Right atrium auricular region (tissue), 2 donors: Measurements from ENCODE around the gene PTPRN2. TPM values are rescaled to one million over a fixed set of nuclear protein-coding genes. Genes with fewer than 3 reads are reported as not detected.

Experiments
- DNase-seq: peaks from one replicate; pipeline ENCODE4 v3.0.0-alpha.2; 2019; ENCODE audit warnings: low spot score
- H3K27ac ChIP-seq, 2 donors: fragments of 200-600 bp; sonication (generic); 1 replicate in 1 of 2; 2 replicates in 1 of 2; pipeline ENCODE4 v1.5.1; 2016 to 2019
- H3K27me3 ChIP-seq, 2 donors: fragments of 200-600 bp; sonication (generic); one replicate each; pipeline versions ENCODE4 v1.5.1 to v1.6.0; 2017 to 2019
- H3K36me3 ChIP-seq: fragments of 200-600 bp; sonication (generic); one replicate; pipeline ENCODE4 v1.5.1; 2016
- H3K4me1 ChIP-seq, 2 donors: fragments of 200-600 bp; sonication (generic); one replicate each; pipeline versions ENCODE4 v1.5.1 to v1.6.0; 2017 to 2019
- H3K4me3 ChIP-seq, 2 donors: fragments of 200-600 bp; sonication (generic); 1 replicate in 1 of 2; 2 replicates in 1 of 2; pipeline ENCODE4 v1.5.1; 2017 to 2019; ENCODE audit warnings: mild to moderate bottlenecking in 1 of 2, moderate library complexity in 1 of 2
- H3K9me3 ChIP-seq, 2 donors: fragments of 200-600 bp; sonication (generic); one replicate each; pipeline ENCODE4 v1.5.1; 2019
- total RNA-seq, 2 donors: library from RNA; depleted of rRNA; stranded (reverse); fragments of >200 nt; gene quantifications; one replicate each; pipeline ENCODE4 v1.1.0, GENCODE V29; 2016
- TF ChIP-seq, protein P1 (sequence below), 2 donors: fragments of 200-600 bp; sonication (generic); IDR thresholded peaks; one replicate each; pipeline ENCODE4 v1.5.1; 2019; ENCODE audit warnings: antibody characterized with exemption in 2 of 2

Gene PTPRN2
- total RNA-seq, 2 donors from 2014 or later: 2.6 to 2.7 TPM

GRCh38 chr7:158505683-158506082 lies 81.9 kb downstream of the PTPRN2 start:
- H3K9me3 ChIP-seq: peaks cover 0 to 17% of the 10 kb centered on the region in 2 donors
- H3K27ac ChIP-seq: no peak overlapping the region
- no peaks in the 10 kb centered on the region for H3K36me3 ChIP-seq
- no peak for DNase-seq
- TF ChIP-seq, protein P1, sequence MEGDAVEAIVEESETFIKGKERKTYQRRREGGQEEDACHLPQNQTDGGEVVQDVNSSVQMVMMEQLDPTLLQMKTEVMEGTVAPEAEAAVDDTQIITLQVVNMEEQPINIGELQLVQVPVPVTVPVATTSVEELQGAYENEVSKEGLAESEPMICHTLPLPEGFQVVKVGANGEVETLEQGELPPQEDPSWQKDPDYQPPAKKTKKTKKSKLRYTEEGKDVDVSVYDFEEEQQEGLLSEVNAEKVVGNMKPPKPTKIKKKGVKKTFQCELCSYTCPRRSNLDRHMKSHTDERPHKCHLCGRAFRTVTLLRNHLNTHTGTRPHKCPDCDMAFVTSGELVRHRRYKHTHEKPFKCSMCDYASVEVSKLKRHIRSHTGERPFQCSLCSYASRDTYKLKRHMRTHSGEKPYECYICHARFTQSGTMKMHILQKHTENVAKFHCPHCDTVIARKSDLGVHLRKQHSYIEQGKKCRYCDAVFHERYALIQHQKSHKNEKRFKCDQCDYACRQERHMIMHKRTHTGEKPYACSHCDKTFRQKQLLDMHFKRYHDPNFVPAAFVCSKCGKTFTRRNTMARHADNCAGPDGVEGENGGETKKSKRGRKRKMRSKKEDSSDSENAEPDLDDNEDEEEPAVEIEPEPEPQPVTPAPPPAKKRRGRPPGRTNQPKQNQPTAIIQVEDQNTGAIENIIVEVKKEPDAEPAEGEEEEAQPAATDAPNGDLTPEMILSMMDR (IDR thresholded peaks at IDR 0.05): no peak
- no peaks in the 10 kb centered on the region for H3K27me3 ChIP-seq
- no peak overlapping the region for H3K4me3 ChIP-seq
- no peaks in the 10 kb centered on the region for H3K4me1 ChIP-seq

DNA sequence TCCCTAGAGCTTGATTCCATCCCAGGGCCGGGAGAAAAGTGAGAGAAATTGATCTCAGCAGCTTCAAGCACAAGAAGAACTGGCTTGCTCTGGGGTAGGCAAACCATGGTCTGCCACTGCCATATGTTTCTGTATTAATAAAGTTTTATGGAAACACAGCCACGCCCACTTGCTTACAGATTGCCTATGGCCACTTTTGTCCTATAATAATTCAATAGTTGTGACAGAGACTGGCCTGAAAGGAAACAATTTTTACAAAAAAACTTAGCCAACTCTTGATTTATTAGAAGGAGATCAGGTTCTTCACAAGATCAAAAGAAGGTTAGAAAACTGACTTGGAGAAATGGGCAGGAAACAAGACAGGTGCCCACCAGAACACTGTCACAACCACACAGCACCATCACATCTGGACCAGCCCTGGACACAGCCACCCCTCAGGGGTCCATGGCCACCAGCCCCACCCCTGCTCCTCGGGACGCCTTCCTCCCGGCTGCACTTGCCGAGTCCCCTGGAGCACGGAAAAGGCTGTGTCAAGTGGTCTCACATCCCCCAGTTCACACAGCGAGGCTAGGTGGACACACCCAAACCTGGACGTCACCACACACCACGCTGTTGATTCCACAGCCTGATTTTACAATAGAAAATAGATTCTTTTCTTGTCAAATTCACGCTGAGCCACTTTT lies 85.4 kb downstream of the PTPRN2 start:
- DNase-seq: no peak
- Histone ChIP-seq H3K27me3 (no peaks in the 10 kb centered on the region), H3K27ac (no peak overlapping the region), H3K4me1 (no peaks in the 10 kb centered on the region), H3K9me3 (peaks cover 0 to 15% of the 10 kb centered on the region in 2 donors), H3K4me3 (no peak overlapping the region), H3K36me3 (no peaks in the 10 kb centered on the region)
- TF ChIP-seq, protein P1 (IDR thresholded peaks at IDR 0.05): no peak

GRCh38 chr7:158501393-158502067 lies 86.1 kb downstream of the PTPRN2 start:
- TF ChIP-seq, protein P1 (IDR thresholded peaks at IDR 0.05): no peak
- DNase-seq: no peak
- Histone ChIP-seq H3K27ac (no peak overlapping the region), H3K36me3 (no peaks in the 10 kb centered on the region), H3K4me1 (no peaks in the 10 kb centered on the region), H3K4me3 (no peak overlapping the region), H3K9me3 (peaks cover 0 to 15% of the 10 kb centered on the region in 2 donors), H3K27me3 (no peaks in the 10 kb centered on the region)

DNA sequence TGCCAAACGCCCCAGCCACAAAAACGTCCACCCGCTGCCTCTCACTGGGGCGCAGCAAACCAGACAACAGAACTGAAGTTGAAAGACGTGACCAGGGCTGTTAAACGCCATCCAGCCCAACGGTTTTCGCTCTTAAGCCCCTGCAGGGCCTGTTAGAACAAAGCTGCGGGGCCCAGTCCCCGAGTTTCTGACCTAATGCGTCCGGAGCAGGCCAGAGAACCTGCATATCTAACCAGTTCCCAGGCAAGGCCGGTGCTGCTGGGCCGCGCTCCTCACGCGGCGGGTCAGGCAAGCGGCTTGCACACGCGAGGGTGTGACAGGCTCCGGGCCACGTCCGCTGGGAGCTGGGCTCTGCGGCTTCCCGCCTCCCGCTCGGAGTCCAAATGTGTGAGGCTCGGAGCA lies 87.0 kb downstream of the PTPRN2 start:
- Histone ChIP-seq H3K27ac (no peak overlapping the region), H3K36me3 (no peaks in the 10 kb centered on the region), H3K4me1 (no peaks in the 10 kb centered on the region), H3K27me3 (no peaks in the 10 kb centered on the region), H3K4me3 (no peak overlapping the region), H3K9me3 (peaks cover 0 to 10% of the 10 kb centered on the region in 2 donors)
- no peak for DNase-seq
- TF ChIP-seq, protein P1 (IDR thresholded peaks at IDR 0.05): no peak

- Histone ChIP-seq H3K9me3 (no peaks in the 10 kb centered on the region), H3K4me1 (no peaks in the 10 kb centered on the region), H3K4me3 (no peak overlapping the region), H3K27ac (no peak overlapping the region), H3K27me3 (no peaks in the 10 kb centered on the region), H3K36me3 (no peaks in the 10 kb centered on the region)
- TF ChIP-seq, protein P1 (IDR thresholded peaks at IDR 0.05): no peak
- no peak for DNase-seq
Measured at GRCh38 chr7:158499082-158499455, 88.6 kb downstream of the PTPRN2 start.
